B cell (primary cell): ENCODE results near the gene ZNF705A. TPM values are rescaled to one million over a fixed set of nuclear protein-coding genes. Genes with fewer than 3 reads are reported as not detected.

Source experiments
- ATAC-seq: fragments of 200-7000 bp; cut with Tn5 transposase; one replicate; pipeline ENCODE4 v1.10.0; 2021; ENCODE audit warnings: low read depth, mild to moderate bottlenecking, moderate number of reproducible peaks, moderate library complexity
- CTCF ChIA-PET: fragments of 350-600 bp; sonication (Branson Sonifier 250); formaldehyde crosslinking; loops from one replicate; lab custom pipeline; 2021; ENCODE audit warnings: antibody characterized with exemption, inconsistent platforms; lab: Charles Lee
- POLR2A ChIA-PET: fragments of 350-600 bp; sonication (Branson Sonifier 250); formaldehyde crosslinking; loops from one replicate; lab custom pipeline; 2021; ENCODE audit warnings: antibody characterized with exemption; lab: Charles Lee
- DNase-seq: peaks from one replicate; pipeline ENCODE4 v3.0.0; 2013
- H2AFZ ChIP-seq: 2 replicates; pipeline ENCODE4 v1.6.1; 2012; ENCODE audit warnings: mild to moderate bottlenecking, low read depth, low read length; ENCODE audit not compliant: insufficient read depth, poor library complexity, severe bottlenecking
- H3K27ac ChIP-seq, 2 donors: 1 replicate in 1 of 2; 2 replicates in 1 of 2; pipeline ENCODE4 v1.5.1; 2012 to 2013; ENCODE audit warnings: low read length in 2 of 2, mild to moderate bottlenecking in 2 of 2, moderate library complexity in 1 of 2
- H3K27me3 ChIP-seq, 4 experiments: fragments of 200-600 bp in 1 of 4; sonication (generic) in 1 of 4; replicated peaks in 1 of 4; 1 replicate in 2 of 4; 2 replicates in 2 of 4; pipeline versions ENCODE4 v1.6.1 to v1.7.0; 2013 to 2016; ENCODE audit warnings: low read length in 3 of 4, mild to moderate bottlenecking in 2 of 4, mixed read lengths in 1 of 4, moderate library complexity in 1 of 4; ENCODE audit not compliant: insufficient read depth in 4 of 4, control insufficient read depth in 3 of 4; ENCODE audit errors: control extremely low read depth in 1 of 4
- H3K36me3 ChIP-seq, 2 experiments: replicated peaks in 1 of 2; 1 replicate in 1 of 2; 2 replicates in 1 of 2; pipeline versions ENCODE4 v1.6.1 to v1.7.1; 2013; ENCODE audit warnings: low read length in 1 of 2; ENCODE audit not compliant: insufficient read depth in 2 of 2, control insufficient read depth in 1 of 2; ENCODE audit errors: control extremely low read depth in 1 of 2, extremely low read depth in 1 of 2
- H3K4me1 ChIP-seq, 2 donors: fragments of 200-600 bp in 1 of 2; sonication (generic) in 1 of 2; 1 replicate in 1 of 2; 2 replicates in 1 of 2; pipeline versions ENCODE4 v1.5.1 to v1.6.1; 2013 to 2017; ENCODE audit warnings: low read length in 2 of 2; ENCODE audit not compliant: control insufficient read depth in 2 of 2, insufficient read depth in 2 of 2
- H3K4me2 ChIP-seq: replicated peaks from 2 replicates; pipeline ENCODE3; 2012; ENCODE audit warnings: mild to moderate bottlenecking, low read depth, low read length; ENCODE audit not compliant: poor library complexity, severe bottlenecking
- H3K4me3 ChIP-seq, 5 experiments: fragments of 200-600 bp in 1 of 5; sonication (generic) in 1 of 5; 1 replicate in 3 of 5; 2 replicates in 2 of 5; pipeline versions ENCODE4 v1.5.1 to v1.7.0; 2011 to 2016; ENCODE audit warnings: low read length in 4 of 5, mild to moderate bottlenecking in 4 of 5, low read depth in 2 of 5, control low read depth in 1 of 5, moderate library complexity in 1 of 5; ENCODE audit not compliant: insufficient read depth in 1 of 5; ENCODE audit errors: control extremely low read depth in 1 of 5, extremely low read depth in 1 of 5
- H3K79me2 ChIP-seq: fragments of 200-600 bp; sonication (generic); one replicate; pipeline ENCODE4 v1.6.0; 2016; ENCODE audit warnings: low read length; ENCODE audit not compliant: control insufficient read depth, insufficient read depth
- H3K9ac ChIP-seq: fragments of 200-600 bp; sonication (generic); 2 replicates; pipeline ENCODE4 v1.6.1; 2017; ENCODE audit warnings: mild to moderate bottlenecking, low read length, moderate library complexity
- H3K9me3 ChIP-seq, 3 donors: one replicate each; pipeline versions ENCODE4 v1.6.1 to v1.7.1; 2013; ENCODE audit warnings: low read length in 2 of 3; ENCODE audit not compliant: control insufficient read depth in 2 of 3, insufficient read depth in 1 of 3; ENCODE audit errors: control extremely low read depth in 1 of 3
- H4K20me1 ChIP-seq: 2 replicates; pipeline ENCODE4 v1.6.0; 2012; ENCODE audit warnings: mild to moderate bottlenecking, low read length; ENCODE audit not compliant: insufficient read depth, control insufficient read depth, poor library complexity, severe bottlenecking
- H3K27ac Mint-ChIP-seq: one replicate; pipeline ENCODE4 v1.8.0; 2021; ENCODE audit warnings: mixed read lengths
- H3K27me3 Mint-ChIP-seq: one replicate; pipeline ENCODE4 v1.8.0; 2021; ENCODE audit warnings: mixed read lengths
- H3K4me1 Mint-ChIP-seq: one replicate; pipeline ENCODE4 v1.8.0; 2021; ENCODE audit warnings: mixed read lengths
- H3K4me3 Mint-ChIP-seq: one replicate; pipeline ENCODE4 v1.8.0; 2021; ENCODE audit warnings: mixed read lengths
- H3K9me3 Mint-ChIP-seq: one replicate; pipeline ENCODE4 v1.8.0; 2022; ENCODE audit warnings: mixed read lengths; ENCODE audit not compliant: insufficient read depth
- EZH2 ChIP-seq: IDR thresholded peaks from 2 replicates; pipeline ENCODE4 v1.6.1; 2012; ENCODE audit warnings: borderline replicate concordance, low read depth, mild to moderate bottlenecking, moderate library complexity, low read length; ENCODE audit not compliant: insufficient read depth, poor library complexity, severe bottlenecking
- WGBS: methylation state at CpG from one replicate; pipeline ENCODE4 v1.1.5; 2013; ENCODE audit warnings: missing lambda C conversion rate; ENCODE audit not compliant: insufficient coverage; 5-methylcytosine and 5-hydroxymethylcytosine counted together
- intact Hi-C: fragments of 100-400 bp; cut with micrococcal nuclease; formaldehyde crosslinking; loops from one replicate; pipeline ENCODE4 v1.10.0; 2022
- polyA plus RNA-seq: library from polyadenylated mRNA; depleted of rRNA; stranded (reverse); fragments of >200 nt; gene quantifications from 2 replicates; pipeline ENCODE4 v1.2.3, GENCODE V29; 2012
- total RNA-seq, 2 donors: library from RNA; stranded (reverse); fragments of 120-200 nt in 1 of 2; gene quantifications; 1 replicate in 1 of 2; 2 replicates in 1 of 2; pipeline versions ENCODE4 v1.2.3 to v1.2.4, GENCODE V29; 2013 to 2022
- TF ChIP-seq, protein P1 (sequence below): fragments of 200-600 bp; IDR thresholded peaks from one replicate; pipeline ENCODE4 v1.8.0; 2022; ENCODE audit warnings: antibody characterized with exemption, mild to moderate bottlenecking

ZNF705A gene
- total and polyA plus RNA-seq, 2 donors (not counting 1 experiment from before 2014, with no cell fraction given) = not detected

DNA sequence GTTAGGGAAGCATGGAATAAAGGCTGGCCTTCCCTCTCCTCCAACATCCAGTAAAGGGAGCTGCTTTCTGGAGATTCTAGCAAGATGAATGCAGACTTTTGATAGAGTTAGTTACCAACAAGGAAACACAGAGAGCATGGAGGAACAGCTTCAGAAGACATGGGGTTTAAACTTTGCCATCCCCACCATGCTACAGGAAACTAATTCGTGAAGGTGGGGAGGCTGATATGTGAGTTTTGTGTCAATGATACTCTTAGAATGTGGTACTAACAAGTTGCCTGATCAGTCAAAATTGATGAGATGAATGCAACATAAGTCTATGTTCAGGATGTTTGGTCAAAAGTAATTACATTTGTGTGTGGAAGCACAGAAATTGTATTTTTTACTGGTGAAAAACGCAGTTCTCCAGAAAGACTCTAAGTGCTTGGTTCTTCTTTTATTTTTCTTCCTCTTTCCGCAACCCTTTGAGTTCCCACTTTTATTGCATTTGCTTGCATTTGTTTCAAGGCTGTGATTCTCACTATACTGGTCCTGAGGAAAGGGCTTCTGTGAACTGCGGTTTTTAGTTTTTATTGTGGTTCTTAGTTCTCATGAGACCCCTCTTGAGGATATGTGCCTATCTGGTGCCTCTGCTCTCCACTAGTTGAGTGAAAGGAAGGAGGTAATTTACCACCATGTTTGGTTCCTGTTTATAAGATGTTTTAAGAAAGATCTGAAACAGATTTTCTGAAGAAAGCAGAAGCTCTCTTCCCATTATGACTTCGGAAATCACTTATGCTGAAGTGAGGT lies 33.5 kb upstream of the ZNF705A start, which contains the start of gene CLEC4A:
Gene CLEC4A (plus strand): TSS at position 494 of the 789 bp plus-strand sequence. CDS start 262 bp downstream, at position 756.
- H3K27me3 ChIP-seq = no peaks in the 10 kb centered on the region
- ChIA-PET CTCF (interaction anchor here (1.4 kb wide), 2 partner anchors 14 to 15 kb away, joined by 3 to 7 read pairs; no protein-coding TSS in a partner anchor), POLR2A (interaction anchor here (0.5 kb wide), 1 partner anchor 58 kb away, joined by 4 read pairs; no protein-coding TSS in a partner anchor)
- H3K9ac ChIP-seq = peak within 1 kb of the TSS; percentile 60
- peak within 1 kb of the TSS; percentile 41 to 57 (median 46) for H3K4me3 ChIP-seq
- intact Hi-C loops = no loop called here
- Mint-ChIP-seq H3K27ac (peak within 1 kb of the TSS; percentile 93), H3K4me3 (peak within 1 kb of the TSS; percentile 82), H3K27me3 (no peaks in the 10 kb centered on the region), H3K4me1 (peaks cover 31% of the 10 kb centered on the region), H3K9me3 (no peaks in the 10 kb centered on the region)
- ATAC-seq (peak; percentile 57), DNase-seq (peak; percentile 55)
- peak within 1 kb of the TSS; percentile 77 for H2AFZ ChIP-seq
- peaks cover 29% of the 10 kb centered on the region for H3K79me2 ChIP-seq
- no peaks in the 10 kb centered on the region for H4K20me1 ChIP-seq
- no peaks in the 10 kb centered on the region for H3K36me3 ChIP-seq
- peak within 1 kb of the TSS; percentile 65 to 84 for H3K27ac ChIP-seq
- peaks cover 20 to 21% of the 10 kb centered on the region in 2 donors for H3K4me1 ChIP-seq
- H3K9me3 ChIP-seq = no peaks in the 10 kb centered on the region
- H3K4me2 ChIP-seq = peak within 1 kb of the TSS; percentile 69
- TF ChIP-seq EZH2 = no peak
- TF ChIP-seq, protein P1, sequence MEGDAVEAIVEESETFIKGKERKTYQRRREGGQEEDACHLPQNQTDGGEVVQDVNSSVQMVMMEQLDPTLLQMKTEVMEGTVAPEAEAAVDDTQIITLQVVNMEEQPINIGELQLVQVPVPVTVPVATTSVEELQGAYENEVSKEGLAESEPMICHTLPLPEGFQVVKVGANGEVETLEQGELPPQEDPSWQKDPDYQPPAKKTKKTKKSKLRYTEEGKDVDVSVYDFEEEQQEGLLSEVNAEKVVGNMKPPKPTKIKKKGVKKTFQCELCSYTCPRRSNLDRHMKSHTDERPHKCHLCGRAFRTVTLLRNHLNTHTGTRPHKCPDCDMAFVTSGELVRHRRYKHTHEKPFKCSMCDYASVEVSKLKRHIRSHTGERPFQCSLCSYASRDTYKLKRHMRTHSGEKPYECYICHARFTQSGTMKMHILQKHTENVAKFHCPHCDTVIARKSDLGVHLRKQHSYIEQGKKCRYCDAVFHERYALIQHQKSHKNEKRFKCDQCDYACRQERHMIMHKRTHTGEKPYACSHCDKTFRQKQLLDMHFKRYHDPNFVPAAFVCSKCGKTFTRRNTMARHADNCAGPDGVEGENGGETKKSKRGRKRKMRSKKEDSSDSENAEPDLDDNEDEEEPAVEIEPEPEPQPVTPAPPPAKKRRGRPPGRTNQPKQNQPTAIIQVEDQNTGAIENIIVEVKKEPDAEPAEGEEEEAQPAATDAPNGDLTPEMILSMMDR = no peak
- WGBS = 0% methylated on average over 1 of the region's 5 CpGs

DNA sequence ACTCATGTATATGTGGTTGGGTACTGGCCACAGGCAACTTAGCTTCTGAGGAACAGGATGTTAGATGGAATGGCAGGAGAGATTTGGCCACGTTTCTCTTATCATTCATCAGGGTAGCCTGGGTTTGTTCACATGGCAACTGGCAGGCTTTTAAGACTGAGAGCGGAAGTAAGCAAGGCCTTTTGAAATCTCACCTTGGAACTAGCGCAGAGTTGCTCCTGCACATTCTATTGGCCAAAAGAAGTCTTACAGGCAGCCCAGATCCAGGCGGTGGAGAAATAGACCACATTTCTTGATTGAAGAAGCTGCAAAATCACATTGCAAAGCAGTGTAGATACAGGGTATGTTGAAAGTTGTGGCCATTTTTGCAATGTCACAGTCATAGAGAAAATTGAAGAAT lies 29.7 kb upstream of the ZNF705A start:
- Mint-ChIP-seq H3K4me3 (no peak overlapping the region), H3K27me3 (no peaks in the 10 kb centered on the region), H3K4me1 (peaks cover 29% of the 10 kb centered on the region), H3K9me3 (no peaks in the 10 kb centered on the region), H3K27ac (no peak overlapping the region)
- DNase-seq = no peak
- Histone ChIP-seq H3K27me3 (no peaks in the 10 kb centered on the region), H3K9ac (no peak overlapping the region), H4K20me1 (no peaks in the 10 kb centered on the region), H3K36me3 (peaks cover 0 to 7% of the 10 kb centered on the region in 2 experiments), H3K9me3 (no peaks in the 10 kb centered on the region), H3K4me1 (peaks cover 20 to 21% of the 10 kb centered on the region in 2 donors), H3K79me2 (peaks cover 37% of the 10 kb centered on the region), H2AFZ (no peak overlapping the region), H3K4me2 (no peak overlapping the region), H3K27ac (no peak overlapping the region), H3K4me3 (no peak overlapping the region)
- TF ChIP-seq, protein P1 = no peak
- no peak for TF ChIP-seq EZH2
- intact Hi-C loops = no loop called here
- WGBS = 96% methylated on average over 4 of the region's 4 CpGs
- ChIA-PET CTCF (no interaction called here), POLR2A (no interaction called here)
- no peak for ATAC-seq
